Measurements from ENCODE around the gene ABCB8. TPM values are rescaled to one million over a fixed set of nuclear protein-coding genes. Genes with fewer than 3 reads are reported as not detected.
"Not testable (repeated sequence)": the region's sequence is repeated elsewhere in the genome, so short reads cannot be mapped to it uniquely, and the experiment has no call there.

ABCB8 gene
- polyA plus RNA-seq, 4 donors: 16.9 to 35.2 (median 21.1) TPM

- DNase-seq (ENCODE audit: low read depth in 4 of 4, low spot score in 3 of 4): no peak
Observed at GRCh38 chr7:151012911-151013347, 15.3 kb upstream of the ABCB8 start.

- no peak for DNase-seq (ENCODE audit: low read depth in 4 of 4, low spot score in 3 of 4)
Observed at GRCh38 chr7:151013356-151013732, 14.9 kb upstream of the ABCB8 start.

- DNase-seq (ENCODE audit: low read depth in 4 of 4, low spot score in 3 of 4): peak in 3 of 4 donors; percentile 67 to 76 (median 73)
Observed at GRCh38 chr7:151013733-151014497, 14.3 kb upstream of the ABCB8 start.

GRCh38 chr7:151014950-151015349 is 13.3 kb upstream of the ABCB8 start:
- DNase-seq (ENCODE audit: low read depth in 4 of 4, low spot score in 3 of 4): no peak

GRCh38 chr7:151015967-151016366 is 12.3 kb upstream of the ABCB8 start:
- no peak for DNase-seq (ENCODE audit: low read depth in 4 of 4, low spot score in 3 of 4)

GRCh38 chr7:151016505-151016904 is 11.7 kb upstream of the ABCB8 start:
- no peak for DNase-seq (ENCODE audit: low read depth in 4 of 4, low spot score in 3 of 4)

- DNase-seq (ENCODE audit: low read depth in 4 of 4, low spot score in 3 of 4): no peak
Observed at GRCh38 chr7:151016942-151017341, 11.3 kb upstream of the ABCB8 start.

- no peak for DNase-seq (ENCODE audit: low read depth in 4 of 4, low spot score in 3 of 4)
Observed at GRCh38 chr7:151017370-151017952, 10.8 kb upstream of the ABCB8 start.

- DNase-seq (ENCODE audit: low read depth in 4 of 4, low spot score in 3 of 4): peak in 1 of 4 donors; percentile 50
Observed at GRCh38 chr7:151017953-151018420, 10.3 kb upstream of the ABCB8 start.

GRCh38 chr7:151018421-151019129 is 9.7 kb upstream of the ABCB8 start:
- DNase-seq (ENCODE audit: low read depth in 4 of 4, low spot score in 3 of 4): no peak

- DNase-seq (ENCODE audit: low read depth in 4 of 4, low spot score in 3 of 4): no peak
Observed at GRCh38 chr7:151019130-151019447, 9.2 kb upstream of the ABCB8 start.

- DNase-seq (ENCODE audit: low read depth in 4 of 4, low spot score in 3 of 4): no peak
Observed at GRCh38 chr7:151020231-151020630, 8.0 kb upstream of the ABCB8 start.

- no peak for DNase-seq (ENCODE audit: low read depth in 4 of 4, low spot score in 3 of 4)
Observed at GRCh38 chr7:151023232-151023631, 5.0 kb upstream of the ABCB8 start.

- DNase-seq (ENCODE audit: low read depth in 4 of 4, low spot score in 3 of 4): no peak
Observed at GRCh38 chr7:151024435-151025056, 3.7 kb upstream of the ABCB8 start, which contains the start of gene ATG9B. Gene ATG9B, minus strand, starts transcription at chr7:151024494. Its CDS starts 71 bp downstream, at chr7:151024423.

- DNase-seq (ENCODE audit: low read depth in 4 of 4, low spot score in 3 of 4): no peak
Observed at GRCh38 chr7:151025924-151026671, 2.2 kb upstream of the ABCB8 start.

- not testable (repeated sequence) for DNase-seq (ENCODE audit: low read depth in 4 of 4, low spot score in 3 of 4)
Observed at GRCh38 chr7:151026771-151027727, 1.2 kb upstream of the ABCB8 start.

- DNase-seq (ENCODE audit: low read depth in 4 of 4, low spot score in 3 of 4): not testable (repeated sequence)
Observed at GRCh38 chr7:151027728-151028130, 521 bp upstream of the ABCB8 start.

- no peak for DNase-seq (ENCODE audit: low read depth in 4 of 4, low spot score in 3 of 4)
Observed at GRCh38 chr7:151028948-151029501, 775 bp downstream of the ABCB8 start.

GRCh38 chr7:151031011-151031410 is 2.8 kb downstream of the ABCB8 start:
- no peak for DNase-seq (ENCODE audit: low read depth in 4 of 4, low spot score in 3 of 4)

Measured in left renal pelvis (tissue), 4 donors.